ENCODE data around the gene WASHC2A.
"Not testable (repeated sequence)": the region's sequence is repeated elsewhere in the genome, so short reads cannot be mapped to it uniquely, and the experiment has no call there.

GRCh38 chr10:50157868-50158267 is 90.1 kb downstream of the WASHC2A start:
- TF ChIP-seq REST (IDR thresholded peaks at IDR 0.05; ENCODE audit: insufficient read depth in 1 of 2, low read depth in 2 of 2, low read length in 1 of 2); CTCF (IDR thresholded peaks at IDR 0.05); SIN3A (IDR thresholded peaks at IDR 0.05; ENCODE audit: borderline replicate concordance, insufficient read depth, low read depth, low read length); POLR2AphosphoS5 (IDR thresholded peaks at IDR 0.05; ENCODE audit: low read depth, low read length); TCF7L2 (IDR thresholded peaks at IDR 0.05; ENCODE audit: low read depth, low read length): not testable (repeated sequence)
